GM06990 (cell line): ENCODE results near the gene IGF1R.

ENCODE experiments used
- DNase-seq: peaks from one replicate; pipeline ENCODE4 v3.0.0-alpha.2; 2011; ENCODE audit not compliant: insufficient read length; ENCODE audit errors: extremely low read depth
- H3K27me3 ChIP-seq: replicated peaks from 2 replicates; pipeline ENCODE4 v1.6.0; 2011; ENCODE audit warnings: low read length; ENCODE audit not compliant: control insufficient read depth, insufficient read depth
- H3K36me3 ChIP-seq: 2 replicates; pipeline ENCODE4 v1.5.1; 2011; ENCODE audit warnings: low read length; ENCODE audit not compliant: control insufficient read depth, insufficient read depth
- H3K4me3 ChIP-seq: replicated peaks from 2 replicates; pipeline ENCODE4 v1.5.1; 2011; ENCODE audit warnings: low read depth, mild to moderate bottlenecking, control low read depth, low read length
- CTCF ChIP-seq: IDR thresholded peaks from 2 replicates; pipeline ENCODE4 v1.5.1; 2011; ENCODE audit warnings: low read length, control low read depth, mild to moderate bottlenecking, inconsistent platforms; ENCODE audit not compliant: insufficient read depth, poor library complexity, severe bottlenecking

Gene IGF1R

GRCh38 chr15:98844261-98844660 lies 195.9 kb downstream of the IGF1R start:
- TF ChIP-seq CTCF, result no peak
- DNase-seq, result no peak
- H3K27me3 ChIP-seq, result no peaks in the 10 kb centered on the region
- no peaks in the 10 kb centered on the region for H3K36me3 ChIP-seq
- H3K4me3 ChIP-seq, result no peak overlapping the region

- Histone ChIP-seq H3K27me3 (no peaks in the 10 kb centered on the region), H3K4me3 (no peak overlapping the region), H3K36me3 (no peaks in the 10 kb centered on the region)
- no peak for TF ChIP-seq CTCF
- DNase-seq, result no peak
Measured at GRCh38 chr15:98845138-98845884, 197.0 kb downstream of the IGF1R start.

GRCh38 chr15:98850961-98851572 lies 202.7 kb downstream of the IGF1R start:
- peak; percentile 86 for TF ChIP-seq CTCF
- Histone ChIP-seq H3K36me3 (no peaks in the 10 kb centered on the region), H3K27me3 (no peaks in the 10 kb centered on the region), H3K4me3 (no peak overlapping the region)
- DNase-seq, result peak; percentile 27

GRCh38 chr15:98853161-98853560 lies 204.8 kb downstream of the IGF1R start:
- peak; percentile 83 for DNase-seq
- H3K36me3 ChIP-seq, result no peaks in the 10 kb centered on the region
- no peaks in the 10 kb centered on the region for H3K27me3 ChIP-seq
- no peak for TF ChIP-seq CTCF
- peak overlapping the region; percentile 68 for H3K4me3 ChIP-seq

GRCh38 chr15:98853617-98854420 lies 205.5 kb downstream of the IGF1R start:
- no peak for TF ChIP-seq CTCF
- DNase-seq, result no peak
- no peak overlapping the region for H3K4me3 ChIP-seq
- no peaks in the 10 kb centered on the region for H3K27me3 ChIP-seq
- no peaks in the 10 kb centered on the region for H3K36me3 ChIP-seq
